Measurements from ENCODE around the gene TNNI2. TPM values are rescaled to one million over a fixed set of nuclear protein-coding genes. Genes with fewer than 3 reads are reported as not detected.
A peak's percentile ranks its signal among the peaks of the same experiment; 100 is the strongest.

The TNNI2 gene
- total and polyA plus RNA-seq, 4 donors: 0.22 to 0.28 TPM; not detected in 2

DNA sequence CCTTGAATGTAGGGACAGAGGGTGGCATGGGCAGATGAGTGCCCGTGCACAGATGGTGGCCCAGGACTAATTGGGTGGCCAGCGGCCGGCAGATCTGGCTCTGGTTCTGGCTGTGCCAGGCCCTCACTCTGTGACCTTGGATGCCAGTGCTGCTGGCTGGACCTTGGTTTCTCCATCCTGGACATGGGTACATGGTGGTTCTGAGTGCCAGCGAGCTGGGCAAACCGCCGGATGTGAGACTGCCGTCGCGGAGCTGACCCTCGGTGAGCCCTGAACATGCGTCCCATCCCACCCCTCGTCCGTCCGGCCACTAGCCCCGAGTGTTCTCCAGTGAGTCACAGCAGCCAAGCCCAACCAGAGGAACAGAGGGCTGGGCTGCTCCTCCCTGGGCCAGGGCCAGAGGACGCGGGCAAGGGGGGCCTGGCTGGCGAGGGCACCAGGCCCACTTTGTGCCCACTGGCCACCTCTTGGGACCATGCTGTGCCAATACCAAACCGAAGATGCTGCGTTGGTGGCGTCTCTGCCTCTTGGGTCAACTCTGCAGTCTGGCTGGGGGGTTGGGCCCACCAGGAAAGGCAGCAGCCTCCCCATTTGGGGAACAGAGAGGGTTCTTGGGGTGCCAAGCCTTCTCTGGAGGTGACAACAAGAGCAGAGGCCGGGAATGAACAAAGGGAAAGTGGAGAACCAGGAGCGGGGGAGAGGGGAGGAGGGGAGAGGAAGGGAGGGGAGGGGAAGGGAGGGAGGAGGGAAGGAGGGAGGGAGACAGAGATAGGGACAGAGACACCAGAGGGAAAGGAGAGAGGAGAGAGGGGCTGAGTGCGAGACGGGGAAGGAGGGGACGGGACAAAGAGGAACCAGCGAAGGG is 24.8 kb downstream of the TNNI2 start:
- TF ChIP-seq HNF4G (IDR thresholded peaks at IDR 0.05) (no peak), HNF4A (conservative IDR thresholded peaks at IDR 0.05) (no peak), EGR1 (IDR thresholded peaks at IDR 0.05; ENCODE audit: low read depth in 2 of 2) (no peak), GABPA (IDR thresholded peaks at IDR 0.05 in 1 of 2, conservative IDR thresholded peaks at IDR 0.05 in 1 of 2) (no peak), YY1 (IDR thresholded peaks at IDR 0.05) (no peak), SP1 (IDR thresholded peaks at IDR 0.05) (no peak), TAF1 (conservative IDR thresholded peaks at IDR 0.05) (no peak), NR2F2 (IDR thresholded peaks at IDR 0.05) (peak; percentile 74), FOXA1 (IDR thresholded peaks at IDR 0.05) (no peak), RXRA (IDR thresholded peaks at IDR 0.05) (peak; percentile 77 to 87), JUND (IDR thresholded peaks at IDR 0.05) (no peak)
- TF ChIP-seq, protein P1, sequence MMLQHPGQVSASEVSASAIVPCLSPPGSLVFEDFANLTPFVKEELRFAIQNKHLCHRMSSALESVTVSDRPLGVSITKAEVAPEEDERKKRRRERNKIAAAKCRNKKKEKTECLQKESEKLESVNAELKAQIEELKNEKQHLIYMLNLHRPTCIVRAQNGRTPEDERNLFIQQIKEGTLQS (IDR thresholded peaks at IDR 0.05): no peak
- TF ChIP-seq, protein P2, sequence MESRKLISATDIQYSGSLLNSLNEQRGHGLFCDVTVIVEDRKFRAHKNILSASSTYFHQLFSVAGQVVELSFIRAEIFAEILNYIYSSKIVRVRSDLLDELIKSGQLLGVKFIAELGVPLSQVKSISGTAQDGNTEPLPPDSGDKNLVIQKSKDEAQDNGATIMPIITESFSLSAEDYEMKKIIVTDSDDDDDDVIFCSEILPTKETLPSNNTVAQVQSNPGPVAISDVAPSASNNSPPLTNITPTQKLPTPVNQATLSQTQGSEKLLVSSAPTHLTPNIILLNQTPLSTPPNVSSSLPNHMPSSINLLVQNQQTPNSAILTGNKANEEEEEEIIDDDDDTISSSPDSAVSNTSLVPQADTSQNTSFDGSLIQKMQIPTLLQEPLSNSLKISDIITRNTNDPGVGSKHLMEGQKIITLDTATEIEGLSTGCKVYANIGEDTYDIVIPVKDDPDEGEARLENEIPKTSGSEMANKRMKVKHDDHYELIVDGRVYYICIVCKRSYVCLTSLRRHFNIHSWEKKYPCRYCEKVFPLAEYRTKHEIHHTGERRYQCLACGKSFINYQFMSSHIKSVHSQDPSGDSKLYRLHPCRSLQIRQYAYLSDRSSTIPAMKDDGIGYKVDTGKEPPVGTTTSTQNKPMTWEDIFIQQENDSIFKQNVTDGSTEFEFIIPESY (IDR thresholded peaks at IDR 0.05): no peak
- H3K36me3 ChIP-seq (ENCODE audit: control insufficient read depth in 4 of 4, insufficient read depth in 3 of 4, low read depth in 1 of 4, low read length in 3 of 4): no peaks in the 10 kb centered on the region
- H3K9me3 ChIP-seq (ENCODE audit: control insufficient read depth in 4 of 4, low read length in 3 of 4): no peaks in the 10 kb centered on the region
- H3K4me3 ChIP-seq (ENCODE audit: low read depth in 1 of 3, low read length in 3 of 3): peak overlapping the region in 1 of 3 donors; percentile 21
- H3K27ac ChIP-seq (ENCODE audit: low read depth in 1 of 2, low read length in 2 of 2): peak overlapping the region; percentile 60 to 66
- H3K4me1 ChIP-seq (ENCODE audit: control insufficient read depth in 4 of 4, insufficient read depth in 4 of 4, low read length in 3 of 4): peaks cover 0 to 12% (median 6%) of the 10 kb centered on the region in 4 donors
- no peak overlapping the region for H3K9ac ChIP-seq (ENCODE audit: low read depth in 1 of 2, low read length in 2 of 2)
- WGBS: 36% methylated on average over 27 of the region's 27 CpGs
- no peak for DNase-seq (ENCODE audit: low spot score)
- peaks cover 0 to under 1% (median 0%) of the 10 kb centered on the region in 4 donors for H3K27me3 ChIP-seq (ENCODE audit: control insufficient read depth in 4 of 4, insufficient read depth in 4 of 4, low read length in 3 of 4)

DNA sequence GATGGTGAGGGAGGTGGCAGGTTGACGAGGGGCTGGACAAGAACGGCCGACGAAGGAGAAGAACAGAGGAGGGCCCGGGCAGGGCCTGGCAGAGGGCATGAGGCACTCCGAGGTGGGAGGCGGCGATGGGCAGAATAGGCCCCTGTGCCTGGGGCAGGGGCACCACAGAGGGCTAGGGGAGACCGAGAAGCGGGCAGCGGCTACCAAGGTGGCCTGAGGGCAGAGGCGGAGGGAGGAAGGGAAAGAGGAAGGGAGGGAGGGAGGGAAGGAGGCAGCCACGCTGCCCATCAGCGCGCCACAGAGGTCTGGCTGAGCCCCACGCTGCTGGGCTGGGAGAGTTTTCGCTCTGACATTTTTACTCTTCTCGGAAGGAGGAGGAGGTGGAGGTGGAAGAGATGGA is 25.4 kb downstream of the TNNI2 start:
- Histone ChIP-seq H3K36me3 (ENCODE audit: control insufficient read depth in 4 of 4, insufficient read depth in 3 of 4, low read depth in 1 of 4, low read length in 3 of 4) (no peaks in the 10 kb centered on the region), H3K9me3 (ENCODE audit: control insufficient read depth in 4 of 4, low read length in 3 of 4) (no peaks in the 10 kb centered on the region), H3K9ac (ENCODE audit: low read depth in 1 of 2, low read length in 2 of 2) (no peak overlapping the region), H3K27me3 (ENCODE audit: control insufficient read depth in 4 of 4, insufficient read depth in 4 of 4, low read length in 3 of 4) (peaks cover 0 to 3% (median 0%) of the 10 kb centered on the region in 4 donors), H3K4me3 (ENCODE audit: low read depth in 1 of 3, low read length in 3 of 3) (peak overlapping the region in 1 of 3 donors; percentile 21), H3K27ac (ENCODE audit: low read depth in 1 of 2, low read length in 2 of 2) (peak overlapping the region; percentile 42 to 60), H3K4me1 (ENCODE audit: control insufficient read depth in 4 of 4, insufficient read depth in 4 of 4, low read length in 3 of 4) (peaks cover 0 to 12% (median 6%) of the 10 kb centered on the region in 4 donors)
- WGBS: 73% methylated on average over 18 of the region's 18 CpGs
- no peak for DNase-seq (ENCODE audit: low spot score)
- TF ChIP-seq EGR1 (IDR thresholded peaks at IDR 0.05; ENCODE audit: low read depth in 2 of 2): no peak
- TF ChIP-seq SP1 (IDR thresholded peaks at IDR 0.05): no peak
- TF ChIP-seq HNF4A (conservative IDR thresholded peaks at IDR 0.05): no peak
- TF ChIP-seq, protein P2 (IDR thresholded peaks at IDR 0.05): no peak
- TF ChIP-seq RXRA (IDR thresholded peaks at IDR 0.05): no peak
- no peak for TF ChIP-seq FOXA2 (IDR thresholded peaks at IDR 0.05)
- TF ChIP-seq TAF1 (conservative IDR thresholded peaks at IDR 0.05): no peak
- no peak for TF ChIP-seq FOXA1 (IDR thresholded peaks at IDR 0.05)
- TF ChIP-seq, protein P3, sequence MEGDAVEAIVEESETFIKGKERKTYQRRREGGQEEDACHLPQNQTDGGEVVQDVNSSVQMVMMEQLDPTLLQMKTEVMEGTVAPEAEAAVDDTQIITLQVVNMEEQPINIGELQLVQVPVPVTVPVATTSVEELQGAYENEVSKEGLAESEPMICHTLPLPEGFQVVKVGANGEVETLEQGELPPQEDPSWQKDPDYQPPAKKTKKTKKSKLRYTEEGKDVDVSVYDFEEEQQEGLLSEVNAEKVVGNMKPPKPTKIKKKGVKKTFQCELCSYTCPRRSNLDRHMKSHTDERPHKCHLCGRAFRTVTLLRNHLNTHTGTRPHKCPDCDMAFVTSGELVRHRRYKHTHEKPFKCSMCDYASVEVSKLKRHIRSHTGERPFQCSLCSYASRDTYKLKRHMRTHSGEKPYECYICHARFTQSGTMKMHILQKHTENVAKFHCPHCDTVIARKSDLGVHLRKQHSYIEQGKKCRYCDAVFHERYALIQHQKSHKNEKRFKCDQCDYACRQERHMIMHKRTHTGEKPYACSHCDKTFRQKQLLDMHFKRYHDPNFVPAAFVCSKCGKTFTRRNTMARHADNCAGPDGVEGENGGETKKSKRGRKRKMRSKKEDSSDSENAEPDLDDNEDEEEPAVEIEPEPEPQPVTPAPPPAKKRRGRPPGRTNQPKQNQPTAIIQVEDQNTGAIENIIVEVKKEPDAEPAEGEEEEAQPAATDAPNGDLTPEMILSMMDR (IDR thresholded peaks at IDR 0.05; ENCODE audit: low read depth, low read length, missing input control): no peak
- no peak for TF ChIP-seq GABPA (IDR thresholded peaks at IDR 0.05 in 1 of 2, conservative IDR thresholded peaks at IDR 0.05 in 1 of 2)
- TF ChIP-seq HNF4G (IDR thresholded peaks at IDR 0.05): no peak
- TF ChIP-seq, protein P4, sequence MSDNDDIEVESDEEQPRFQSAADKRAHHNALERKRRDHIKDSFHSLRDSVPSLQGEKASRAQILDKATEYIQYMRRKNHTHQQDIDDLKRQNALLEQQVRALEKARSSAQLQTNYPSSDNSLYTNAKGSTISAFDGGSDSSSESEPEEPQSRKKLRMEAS (IDR thresholded peaks at IDR 0.05): no peak
- TF ChIP-seq RAD21 (IDR thresholded peaks at IDR 0.05): no peak
- TF ChIP-seq, protein P1 (IDR thresholded peaks at IDR 0.05): no peak
- TF ChIP-seq JUND (IDR thresholded peaks at IDR 0.05): no peak
- no peak for TF ChIP-seq YY1 (IDR thresholded peaks at IDR 0.05)
